Neural cell (in vitro differentiated cells): Measurements from ENCODE around the gene SECTM1. TPM values are rescaled to one million over a fixed set of nuclear protein-coding genes. Genes with fewer than 3 reads are reported as not detected.

Experiments used
- H2AFZ ChIP-seq: fragments of 200-600, 300-800 bp; sonication (generic), shearing (Covaris generic); 2 replicates; pipeline ENCODE4 v1.6.0; 2014; ENCODE audit warnings: low read depth, mild to moderate bottlenecking, antibody characterized with exemption, low read length, moderate library complexity
- H3F3A ChIP-seq: fragments of 200-600 bp; shearing (Covaris generic); 2 replicates; pipeline ENCODE4 v1.6.1; 2016; ENCODE audit warnings: mild to moderate bottlenecking, moderate library complexity, mixed read lengths, antibody characterized with exemption, low read length; ENCODE audit not compliant: insufficient read depth, poor library complexity, severe bottlenecking
- H3K27ac ChIP-seq: fragments of 200-600, 300-800 bp; sonication (generic), shearing (Covaris generic); 2 replicates; pipeline ENCODE4 v1.5.1; 2014; ENCODE audit warnings: mild to moderate bottlenecking, low read length, moderate library complexity
- H3K27me3 ChIP-seq: fragments of 300-800, 200-600 bp; sonication (generic), shearing (Covaris generic); 2 replicates; pipeline ENCODE4 v1.6.0; 2014; ENCODE audit warnings: mild to moderate bottlenecking, low read depth, low read length, moderate library complexity; ENCODE audit not compliant: insufficient read depth
- H3K36me3 ChIP-seq: fragments of 300-800, 200-600 bp; sonication (generic), shearing (Covaris generic); 2 replicates; pipeline ENCODE4 v1.5.1; 2014; ENCODE audit warnings: mild to moderate bottlenecking, antibody characterized with exemption, low read length, moderate library complexity; ENCODE audit not compliant: insufficient read depth
- H3K4me2 ChIP-seq: fragments of 300-800, 200-600 bp; sonication (generic), shearing (Covaris generic); 2 replicates; pipeline ENCODE4 v1.6.0; 2014; ENCODE audit warnings: mild to moderate bottlenecking, low read length
- H3K4me3 ChIP-seq: fragments of 300-800, 200-600 bp; sonication (generic), shearing (Covaris generic); 2 replicates; pipeline ENCODE4 v1.5.1; 2014; ENCODE audit warnings: mild to moderate bottlenecking, low read length, moderate library complexity
- H3K79me2 ChIP-seq: fragments of 200-600 bp; shearing (Covaris generic); replicated peaks from 2 replicates; pipeline ENCODE4 v1.6.0; 2014; ENCODE audit warnings: mild to moderate bottlenecking, low read length, moderate library complexity; ENCODE audit not compliant: insufficient read depth
- H3K9ac ChIP-seq: fragments of 300-800, 200-600 bp; sonication (generic), shearing (Covaris generic); 2 replicates; pipeline ENCODE4 v1.6.1; 2016; ENCODE audit warnings: mild to moderate bottlenecking, low read length, mixed read lengths
- H3K9me2 ChIP-seq: fragments of 200-600 bp; shearing (Covaris generic); 2 replicates; pipeline ENCODE4 v1.6.1; 2016; ENCODE audit warnings: mild to moderate bottlenecking, low read length, mixed read lengths; ENCODE audit not compliant: insufficient read depth
- H3K9me3 ChIP-seq: fragments of 200-600, 300-800 bp; sonication (generic), shearing (Covaris generic); 2 replicates; pipeline ENCODE4 v1.6.1; 2016; ENCODE audit warnings: mild to moderate bottlenecking, mixed run types, low read length, moderate library complexity, mixed read lengths
- H4K20me1 ChIP-seq: fragments of 200-600 bp; shearing (Covaris generic); 2 replicates; pipeline ENCODE4 v1.6.1; 2016; ENCODE audit warnings: mild to moderate bottlenecking, mixed run types; ENCODE audit not compliant: insufficient read depth
- CTCF ChIP-seq: fragments of 450-650 bp; IDR thresholded peaks from 2 replicates; pipeline ENCODE4 v1.5.1; 2014; ENCODE audit warnings: antibody characterized with exemption, mild to moderate bottlenecking, moderate library complexity; ENCODE audit not compliant: poor library complexity, severe bottlenecking
- EP300 ChIP-seq: fragments of 450-650 bp; conservative IDR thresholded peaks from 2 replicates; pipeline ENCODE4 v1.6.1; 2014; ENCODE audit warnings: antibody characterized with exemption, mild to moderate bottlenecking, moderate library complexity; ENCODE audit not compliant: poor library complexity, severe bottlenecking
- EZH2 ChIP-seq: fragments of 200-600, 300-800 bp; shearing (Covaris generic), sonication (generic); IDR thresholded peaks from 2 replicates; pipeline ENCODE4 v1.6.1; 2014; ENCODE audit warnings: antibody characterized with exemption, low read length, borderline replicate concordance, mild to moderate bottlenecking; ENCODE audit not compliant: insufficient read depth, poor library complexity, severe bottlenecking
- MXI1 ChIP-seq: fragments of 450-650 bp; conservative IDR thresholded peaks from 2 replicates; pipeline ENCODE4 v1.6.1; 2014; ENCODE audit warnings: antibody characterized with exemption, mild to moderate bottlenecking; ENCODE audit not compliant: poor library complexity, severe bottlenecking
- POLR2AphosphoS5 ChIP-seq: IDR thresholded peaks from 2 replicates; pipeline ENCODE4 v1.6.1; 2012
- RAD21 ChIP-seq: fragments of 450-650 bp; conservative IDR thresholded peaks from 2 replicates; pipeline ENCODE4 v1.6.1; 2014; ENCODE audit warnings: antibody characterized with exemption, mild to moderate bottlenecking, moderate library complexity
- SMC3 ChIP-seq: fragments of 450-650 bp; conservative IDR thresholded peaks from 2 replicates; pipeline ENCODE4 v1.6.1; 2014; ENCODE audit warnings: antibody characterized with exemption, mild to moderate bottlenecking, moderate library complexity; ENCODE audit not compliant: poor library complexity
- TAF1 ChIP-seq: IDR thresholded peaks from 2 replicates; pipeline ENCODE4 v1.6.1; 2012; ENCODE audit warnings: low read depth
- polyA plus RNA-seq: library from polyadenylated mRNA; depleted of rRNA; stranded (reverse); fragments of >200 nt; gene quantifications from 2 replicates; pipeline ENCODE4 v1.2.3, GENCODE V29; 2014
- TF ChIP-seq, protein P1 (sequence below): IDR thresholded peaks from 2 replicates; pipeline ENCODE4 v1.6.1; 2012; ENCODE audit warnings: borderline replicate concordance

SECTM1 gene
- polyA plus RNA-seq, 1 donor from 2014 or later: not detected

- Histone ChIP-seq H3K9me3 (no peaks in the 10 kb centered on the region), H3K9ac (no peak overlapping the region), H4K20me1 (no peaks in the 10 kb centered on the region), H3F3A (no peaks in the 10 kb centered on the region), H3K4me3 (no peak overlapping the region), H3K36me3 (no peaks in the 10 kb centered on the region), H2AFZ (no peak overlapping the region), H3K79me2 (no peaks in the 10 kb centered on the region), H3K9me2 (no peaks in the 10 kb centered on the region), H3K4me2 (no peak overlapping the region), H3K27me3 (no peaks in the 10 kb centered on the region), H3K27ac (no peak overlapping the region)
- TF ChIP-seq RAD21: no peak
- no peak for TF ChIP-seq TAF1
- no peak for TF ChIP-seq EZH2
- TF ChIP-seq POLR2AphosphoS5: no peak
- TF ChIP-seq EP300: no peak
- TF ChIP-seq CTCF: no peak
- TF ChIP-seq, protein P1, sequence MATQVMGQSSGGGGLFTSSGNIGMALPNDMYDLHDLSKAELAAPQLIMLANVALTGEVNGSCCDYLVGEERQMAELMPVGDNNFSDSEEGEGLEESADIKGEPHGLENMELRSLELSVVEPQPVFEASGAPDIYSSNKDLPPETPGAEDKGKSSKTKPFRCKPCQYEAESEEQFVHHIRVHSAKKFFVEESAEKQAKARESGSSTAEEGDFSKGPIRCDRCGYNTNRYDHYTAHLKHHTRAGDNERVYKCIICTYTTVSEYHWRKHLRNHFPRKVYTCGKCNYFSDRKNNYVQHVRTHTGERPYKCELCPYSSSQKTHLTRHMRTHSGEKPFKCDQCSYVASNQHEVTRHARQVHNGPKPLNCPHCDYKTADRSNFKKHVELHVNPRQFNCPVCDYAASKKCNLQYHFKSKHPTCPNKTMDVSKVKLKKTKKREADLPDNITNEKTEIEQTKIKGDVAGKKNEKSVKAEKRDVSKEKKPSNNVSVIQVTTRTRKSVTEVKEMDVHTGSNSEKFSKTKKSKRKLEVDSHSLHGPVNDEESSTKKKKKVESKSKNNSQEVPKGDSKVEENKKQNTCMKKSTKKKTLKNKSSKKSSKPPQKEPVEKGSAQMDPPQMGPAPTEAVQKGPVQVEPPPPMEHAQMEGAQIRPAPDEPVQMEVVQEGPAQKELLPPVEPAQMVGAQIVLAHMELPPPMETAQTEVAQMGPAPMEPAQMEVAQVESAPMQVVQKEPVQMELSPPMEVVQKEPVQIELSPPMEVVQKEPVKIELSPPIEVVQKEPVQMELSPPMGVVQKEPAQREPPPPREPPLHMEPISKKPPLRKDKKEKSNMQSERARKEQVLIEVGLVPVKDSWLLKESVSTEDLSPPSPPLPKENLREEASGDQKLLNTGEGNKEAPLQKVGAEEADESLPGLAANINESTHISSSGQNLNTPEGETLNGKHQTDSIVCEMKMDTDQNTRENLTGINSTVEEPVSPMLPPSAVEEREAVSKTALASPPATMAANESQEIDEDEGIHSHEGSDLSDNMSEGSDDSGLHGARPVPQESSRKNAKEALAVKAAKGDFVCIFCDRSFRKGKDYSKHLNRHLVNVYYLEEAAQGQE: no peak
Observed at GRCh38 chr17:82346342-82347300, 13.1 kb upstream of the SECTM1 start.

GRCh38 chr17:82345151-82345976 lies 11.8 kb upstream of the SECTM1 start:
- Histone ChIP-seq H3K9ac (no peak overlapping the region), H3F3A (no peaks in the 10 kb centered on the region), H3K4me2 (no peak overlapping the region), H3K9me3 (no peaks in the 10 kb centered on the region), H3K27ac (no peak overlapping the region), H3K4me3 (no peak overlapping the region), H4K20me1 (no peaks in the 10 kb centered on the region), H3K36me3 (no peaks in the 10 kb centered on the region), H2AFZ (no peak overlapping the region), H3K27me3 (no peaks in the 10 kb centered on the region), H3K9me2 (no peaks in the 10 kb centered on the region), H3K79me2 (no peaks in the 10 kb centered on the region)
- TF ChIP-seq MXI1 (no peak), SMC3 (no peak), CTCF (no peak), EZH2 (no peak), EP300 (no peak), RAD21 (no peak), POLR2AphosphoS5 (no peak), TAF1 (no peak)
- TF ChIP-seq, protein P1: no peak
